ENCODE measurements around the gene TSPOAP1. TPM values are rescaled to one million over a fixed set of nuclear protein-coding genes. Genes with fewer than 3 reads are reported as not detected.

The TSPOAP1 gene
- total and polyA plus RNA-seq, 2 of the 13 experiments (the other 11 are each of a cell fraction or from before 2014, with no cell fraction given): not detected

DNA sequence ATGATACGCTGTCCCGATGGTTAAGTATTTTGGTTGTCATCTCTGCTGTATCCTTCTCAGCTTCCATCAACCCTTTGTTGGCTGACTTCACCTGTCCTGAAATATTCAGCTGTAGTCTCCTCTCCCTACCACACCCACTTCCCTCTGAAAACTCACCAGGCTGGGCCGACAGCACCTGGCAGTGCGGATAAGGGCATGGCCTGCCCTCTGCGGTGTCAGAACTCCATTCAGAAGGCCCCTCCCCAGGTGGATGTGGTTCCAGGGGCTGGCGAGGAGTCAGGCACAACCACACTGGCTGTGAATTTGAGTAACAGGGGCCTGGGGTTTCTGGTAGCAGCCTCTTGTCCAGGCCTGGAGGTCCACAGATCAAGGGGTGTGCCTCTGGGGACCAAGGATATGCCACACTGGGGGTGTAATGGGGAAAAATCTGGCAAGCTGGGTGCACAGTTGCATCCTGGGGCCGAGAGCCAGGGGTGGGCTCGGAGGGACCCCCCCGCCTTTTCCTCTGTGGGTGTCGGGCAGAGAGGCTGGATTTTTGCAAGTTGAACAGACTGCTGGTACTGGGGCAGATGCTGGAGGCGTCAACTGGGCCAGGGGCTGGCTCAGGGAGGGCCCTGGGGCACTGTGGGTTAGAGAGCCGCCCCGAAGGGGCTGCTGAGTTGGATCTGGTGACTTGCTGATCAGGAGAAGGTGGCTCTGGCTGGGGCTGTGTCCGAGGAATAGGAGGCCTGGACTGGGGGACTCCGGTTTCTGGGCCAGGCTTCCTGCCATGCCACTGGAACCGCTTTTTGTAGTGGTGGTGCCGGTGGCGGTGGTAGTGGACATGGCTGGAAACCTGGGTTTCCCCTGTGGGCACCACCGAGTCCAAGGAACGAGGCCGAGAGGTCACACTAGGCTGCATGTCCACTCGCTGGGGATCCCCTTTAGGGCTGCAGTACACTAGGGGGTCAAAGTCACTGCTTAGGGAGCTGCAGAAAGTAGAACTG is 29.0 kb upstream of the TSPOAP1 start:
- Histone ChIP-seq H3K36me3 (replicated peaks in 1 of 2; ENCODE audit: control insufficient read depth in 1 of 2, insufficient read depth in 2 of 2, low read length in 2 of 2) (peaks cover 59 to 84% of the 10 kb centered on the region in 2 experiments), H3K9ac (ENCODE audit: insufficient read depth, low read depth, low read length) (no peak overlapping the region), H3K4me2 (ENCODE audit: low read depth, low read length) (no peak overlapping the region), H3K27ac (ENCODE audit: extremely low read length, insufficient read depth, low read length) (peak overlapping the region; percentile 39), H3K79me2 (ENCODE audit: insufficient read depth, low read length) (peaks cover 30% of the 10 kb centered on the region), H3K4me1 (ENCODE audit: insufficient read depth, low read length) (peaks cover 60% of the 10 kb centered on the region), H3K4me3 (replicated peaks in 1 of 3; ENCODE audit: insufficient read depth in 1 of 3, low read depth in 2 of 3, low read length in 3 of 3) (no peak overlapping the region), H4K20me1 (ENCODE audit: insufficient read depth, low read length) (no peaks in the 10 kb centered on the region), H3K9me3 (ENCODE audit: low read length) (no peaks in the 10 kb centered on the region), H3K27me3 (ENCODE audit: control insufficient read depth in 1 of 2, insufficient read depth in 2 of 2, low read length in 2 of 2) (no peaks in the 10 kb centered on the region), H2AFZ (ENCODE audit: low read length) (no peak overlapping the region)
- ChIA-PET POLR2A (interaction anchor here (1.2 to 3.7 kb wide), 4 partner anchors 12 to 60 kb away, joined by 4 to 15 read pairs (median 4); partner anchors contain the start of gene RNF43), CTCF (ENCODE audit: low intra/inter-chr PET ratio, low total read pairs) (no interaction called here)
- intact Hi-C loops (cut with micrococcal nuclease; ENCODE audit: unreplicated experiment): no loop called here
- no TSS peak for BruUV-seq (replicated peaks)
- DNase-seq (ENCODE audit: low spot score) (no peak), ATAC-seq (no peak), FAIRE-seq (no peak)
- WGBS (ENCODE audit: low lambda C conversion rate): 94% methylated on average over 9 of the region's 22 CpGs
- in situ Hi-C loops (cut with HindIII; ENCODE audit: extremely low pct_ligation_motif_present, low pct_unique_long_range_greater_than_20kb): no loop called here
- no peak; the same call in 1 of the 2 replicates for TF ChIP-seq ZC3H13 (CRISPR knock-in tag; IDR thresholded peaks at IDR 0.05)
- peak; percentile 95 for TF ChIP-seq RBM22 (optimal IDR thresholded peaks at IDR 0.05; ENCODE audit: low read length)
- TF ChIP-seq POLR2A (IDR thresholded peaks at IDR 0.05; ENCODE audit: insufficient read depth in 1 of 2, low read depth in 2 of 2, low read length in 2 of 2): peak in 1 of 2 experiments; percentile 22; a peak in 1 of 4 replicates
- TF ChIP-seq AGO2 (optimal IDR thresholded peaks at IDR 0.05; ENCODE audit: low read depth, low read length): peak; percentile 96
- TF ChIP-seq, protein P1, sequence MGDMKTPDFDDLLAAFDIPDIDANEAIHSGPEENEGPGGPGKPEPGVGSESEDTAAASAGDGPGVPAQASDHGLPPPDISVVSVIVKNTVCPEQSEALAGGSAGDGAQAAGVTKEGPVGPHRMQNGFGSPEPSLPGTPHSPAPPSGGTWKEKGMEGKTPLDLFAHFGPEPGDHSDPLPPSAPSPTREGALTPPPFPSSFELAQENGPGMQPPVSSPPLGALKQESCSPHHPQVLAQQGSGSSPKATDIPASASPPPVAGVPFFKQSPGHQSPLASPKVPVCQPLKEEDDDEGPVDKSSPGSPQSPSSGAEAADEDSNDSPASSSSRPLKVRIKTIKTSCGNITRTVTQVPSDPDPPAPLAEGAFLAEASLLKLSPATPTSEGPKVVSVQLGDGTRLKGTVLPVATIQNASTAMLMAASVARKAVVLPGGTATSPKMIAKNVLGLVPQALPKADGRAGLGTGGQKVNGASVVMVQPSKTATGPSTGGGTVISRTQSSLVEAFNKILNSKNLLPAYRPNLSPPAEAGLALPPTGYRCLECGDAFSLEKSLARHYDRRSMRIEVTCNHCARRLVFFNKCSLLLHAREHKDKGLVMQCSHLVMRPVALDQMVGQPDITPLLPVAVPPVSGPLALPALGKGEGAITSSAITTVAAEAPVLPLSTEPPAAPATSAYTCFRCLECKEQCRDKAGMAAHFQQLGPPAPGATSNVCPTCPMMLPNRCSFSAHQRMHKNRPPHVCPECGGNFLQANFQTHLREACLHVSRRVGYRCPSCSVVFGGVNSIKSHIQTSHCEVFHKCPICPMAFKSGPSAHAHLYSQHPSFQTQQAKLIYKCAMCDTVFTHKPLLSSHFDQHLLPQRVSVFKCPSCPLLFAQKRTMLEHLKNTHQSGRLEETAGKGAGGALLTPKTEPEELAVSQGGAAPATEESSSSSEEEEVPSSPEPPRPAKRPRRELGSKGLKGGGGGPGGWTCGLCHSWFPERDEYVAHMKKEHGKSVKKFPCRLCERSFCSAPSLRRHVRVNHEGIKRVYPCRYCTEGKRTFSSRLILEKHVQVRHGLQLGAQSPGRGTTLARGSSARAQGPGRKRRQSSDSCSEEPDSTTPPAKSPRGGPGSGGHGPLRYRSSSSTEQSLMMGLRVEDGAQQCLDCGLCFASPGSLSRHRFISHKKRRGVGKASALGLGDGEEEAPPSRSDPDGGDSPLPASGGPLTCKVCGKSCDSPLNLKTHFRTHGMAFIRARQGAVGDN (CRISPR knock-in tag; IDR thresholded peaks at IDR 0.05): peak; percentile 9; the same call in 1 of the 2 replicates
- no peak for TF ChIP-seq U2AF2 (IDR thresholded peaks at IDR 0.05; ENCODE audit: low read depth, low read length)

Measured in HepG2 (cell line).